T-helper 17 cell (primary cell): ENCODE data around the gene DOCK3. TPM values are rescaled to one million over a fixed set of nuclear protein-coding genes. Genes with fewer than 3 reads are reported as not detected.
"Not testable (repeated sequence)": the region's sequence is repeated elsewhere in the genome, so short reads cannot be mapped to it uniquely, and the experiment has no call there.

ENCODE experiments used
- ATAC-seq: fragments of 150-1000 bp; cut with Tn5 transposase; 2 replicates; pipeline ENCODE4 v1.10.0; 2021; ENCODE audit warnings: mild to moderate bottlenecking, moderate library complexity
- DNase-seq, 3 donors: peaks; one replicate each; pipeline versions ENCODE4 v3.0.0 to v3.0.0-alpha.2; 2020 to 2021
- H3K9me3 ChIP-seq: one replicate; pipeline ENCODE4 v1.7.0; 2013; ENCODE audit warnings: low read length, mild to moderate bottlenecking; ENCODE audit not compliant: control insufficient read depth, poor library complexity, severe bottlenecking
- H3K27ac Mint-ChIP-seq: one replicate; pipeline ENCODE4 v1.8.0; 2022; ENCODE audit warnings: mild to moderate bottlenecking, moderate library complexity, mixed read lengths
- H3K27me3 Mint-ChIP-seq: one replicate; pipeline ENCODE4 v1.8.0; 2022; ENCODE audit warnings: mixed read lengths
- H3K36me3 Mint-ChIP-seq: one replicate; pipeline ENCODE4 v1.8.0; 2022; ENCODE audit warnings: low read depth, mixed read lengths
- H3K4me1 Mint-ChIP-seq: one replicate; pipeline ENCODE4 v1.8.0; 2022; ENCODE audit warnings: mild to moderate bottlenecking, mixed read lengths
- H3K4me3 Mint-ChIP-seq: one replicate; pipeline ENCODE4 v1.8.0; 2022; ENCODE audit warnings: mild to moderate bottlenecking, moderate library complexity, mixed read lengths
- total RNA-seq, 4 donors: library from RNA in 2 of 4; stranded (reverse) in 2 of 4; gene quantifications; one replicate each; pipeline ENCODE4 v1.2.3 and lab custom pipeline; 2022 to 2026

The DOCK3 gene
- total RNA-seq, 2 donors from 2014 or later = 1.9 to 3.2 TPM

GRCh38 chr3:51110586-51110985 lies 435.9 kb downstream of the DOCK3 start:
- H3K4me3 Mint-ChIP-seq = no peak overlapping the region
- DNase-seq (no peak), ATAC-seq (no peak)
- H3K27ac Mint-ChIP-seq = no peak overlapping the region
- H3K9me3 ChIP-seq = no peaks in the 10 kb centered on the region
- H3K36me3 Mint-ChIP-seq = no peaks in the 10 kb centered on the region
- no peaks in the 10 kb centered on the region for H3K27me3 Mint-ChIP-seq
- H3K4me1 Mint-ChIP-seq = no peaks in the 10 kb centered on the region

GRCh38 chr3:51122944-51123343 lies 448.2 kb downstream of the DOCK3 start:
- Mint-ChIP-seq H3K27ac (no peak overlapping the region), H3K4me3 (no peak overlapping the region), H3K36me3 (no peaks in the 10 kb centered on the region), H3K27me3 (no peaks in the 10 kb centered on the region), H3K4me1 (peaks cover 4% of the 10 kb centered on the region)
- no peak for DNase-seq
- no peaks in the 10 kb centered on the region for H3K9me3 ChIP-seq
- ATAC-seq = no peak

GRCh38 chr3:51123531-51123930 lies 448.8 kb downstream of the DOCK3 start:
- no peaks in the 10 kb centered on the region for H3K9me3 ChIP-seq
- ATAC-seq = no peak
- DNase-seq = no peak
- peaks cover 4% of the 10 kb centered on the region for H3K4me1 Mint-ChIP-seq
- no peak overlapping the region for H3K4me3 Mint-ChIP-seq
- H3K36me3 Mint-ChIP-seq = no peaks in the 10 kb centered on the region
- H3K27ac Mint-ChIP-seq = no peak overlapping the region
- no peaks in the 10 kb centered on the region for H3K27me3 Mint-ChIP-seq

- not testable (repeated sequence) for H3K27me3 Mint-ChIP-seq, DNase-seq, H3K36me3 Mint-ChIP-seq, H3K4me1 Mint-ChIP-seq, H3K9me3 ChIP-seq, H3K4me3 Mint-ChIP-seq, H3K27ac Mint-ChIP-seq, ATAC-seq
Measured at GRCh38 chr3:51131607-51132006, 456.9 kb downstream of the DOCK3 start.

GRCh38 chr3:51137715-51138114 lies 463.0 kb downstream of the DOCK3 start:
- Mint-ChIP-seq H3K4me3 (no peak overlapping the region), H3K4me1 (peaks cover 6% of the 10 kb centered on the region), H3K27ac (no peak overlapping the region), H3K36me3 (no peaks in the 10 kb centered on the region), H3K27me3 (no peaks in the 10 kb centered on the region)
- ATAC-seq (no peak), DNase-seq (no peak)
- no peaks in the 10 kb centered on the region for H3K9me3 ChIP-seq

GRCh38 chr3:51139616-51140015 lies 464.9 kb downstream of the DOCK3 start:
- Mint-ChIP-seq H3K36me3 (no peaks in the 10 kb centered on the region), H3K4me1 (peaks cover 6% of the 10 kb centered on the region), H3K27ac (no peak overlapping the region), H3K4me3 (no peak overlapping the region), H3K27me3 (no peaks in the 10 kb centered on the region)
- no peak for DNase-seq
- H3K9me3 ChIP-seq = no peaks in the 10 kb centered on the region
- no peak for ATAC-seq

- ATAC-seq (no peak), DNase-seq (no peak)
- Mint-ChIP-seq H3K4me1 (peaks cover 6% of the 10 kb centered on the region), H3K36me3 (no peaks in the 10 kb centered on the region), H3K27me3 (no peaks in the 10 kb centered on the region), H3K27ac (no peak overlapping the region), H3K4me3 (no peak overlapping the region)
- H3K9me3 ChIP-seq = no peaks in the 10 kb centered on the region
Measured at GRCh38 chr3:51141573-51141972, 466.8 kb downstream of the DOCK3 start.

GRCh38 chr3:51145811-51146585 lies 471.3 kb downstream of the DOCK3 start:
- no peak for DNase-seq
- H3K4me3 Mint-ChIP-seq = no peak overlapping the region
- no peaks in the 10 kb centered on the region for H3K36me3 Mint-ChIP-seq
- no peak overlapping the region for H3K27ac Mint-ChIP-seq
- H3K9me3 ChIP-seq = no peaks in the 10 kb centered on the region
- no peak for ATAC-seq
- no peaks in the 10 kb centered on the region for H3K27me3 Mint-ChIP-seq
- peaks cover 6% of the 10 kb centered on the region for H3K4me1 Mint-ChIP-seq

GRCh38 chr3:51146781-51147180 lies 472.1 kb downstream of the DOCK3 start:
- Mint-ChIP-seq H3K4me1 (peaks cover 6% of the 10 kb centered on the region), H3K27ac (no peak overlapping the region), H3K27me3 (no peaks in the 10 kb centered on the region), H3K36me3 (no peaks in the 10 kb centered on the region), H3K4me3 (no peak overlapping the region)
- ATAC-seq = no peak
- DNase-seq = no peak
- no peaks in the 10 kb centered on the region for H3K9me3 ChIP-seq

- ATAC-seq = no peak
- Mint-ChIP-seq H3K4me1 (no peaks in the 10 kb centered on the region), H3K27me3 (no peaks in the 10 kb centered on the region), H3K36me3 (no peaks in the 10 kb centered on the region), H3K4me3 (no peak overlapping the region), H3K27ac (no peak overlapping the region)
- no peaks in the 10 kb centered on the region for H3K9me3 ChIP-seq
- no peak for DNase-seq
Measured at GRCh38 chr3:51156147-51156546, 481.4 kb downstream of the DOCK3 start.

GRCh38 chr3:51163051-51163450 lies 488.3 kb downstream of the DOCK3 start:
- ATAC-seq (no peak), DNase-seq (no peak)
- no peak overlapping the region for H3K4me3 Mint-ChIP-seq
- H3K9me3 ChIP-seq = no peaks in the 10 kb centered on the region
- no peaks in the 10 kb centered on the region for H3K27me3 Mint-ChIP-seq
- no peak overlapping the region for H3K27ac Mint-ChIP-seq
- no peaks in the 10 kb centered on the region for H3K36me3 Mint-ChIP-seq
- H3K4me1 Mint-ChIP-seq = no peaks in the 10 kb centered on the region

GRCh38 chr3:51173518-51174271 lies 499.0 kb downstream of the DOCK3 start:
- no peaks in the 10 kb centered on the region for H3K27me3 Mint-ChIP-seq
- H3K27ac Mint-ChIP-seq = no peak overlapping the region
- no peak overlapping the region for H3K4me3 Mint-ChIP-seq
- ATAC-seq (no peak), DNase-seq (no peak)
- peaks cover 8% of the 10 kb centered on the region for H3K9me3 ChIP-seq
- peaks cover 5% of the 10 kb centered on the region for H3K36me3 Mint-ChIP-seq
- no peaks in the 10 kb centered on the region for H3K4me1 Mint-ChIP-seq

- no peaks in the 10 kb centered on the region for H3K27me3 Mint-ChIP-seq
- DNase-seq (no peak), ATAC-seq (no peak)
- no peak overlapping the region for H3K27ac Mint-ChIP-seq
- H3K4me1 Mint-ChIP-seq = no peaks in the 10 kb centered on the region
- peaks cover 2% of the 10 kb centered on the region for H3K36me3 Mint-ChIP-seq
- H3K4me3 Mint-ChIP-seq = no peak overlapping the region
- H3K9me3 ChIP-seq = peaks cover 8% of the 10 kb centered on the region
Measured at GRCh38 chr3:51176923-51177322, 502.2 kb downstream of the DOCK3 start.

GRCh38 chr3:51186446-51186845 lies 511.7 kb downstream of the DOCK3 start:
- not testable (repeated sequence) for DNase-seq, H3K4me3 Mint-ChIP-seq, H3K9me3 ChIP-seq, H3K4me1 Mint-ChIP-seq, H3K27me3 Mint-ChIP-seq, H3K36me3 Mint-ChIP-seq, H3K27ac Mint-ChIP-seq, ATAC-seq
